ENCODE data around the gene ZNF785.

Gene ZNF785

GRCh38 chr16:30565984-30566383, 19.5 kb downstream of the ZNF785 start:
- DNase-seq (ENCODE audit: insufficient read length, low spot score) = no peak
- no peak for TF ChIP-seq POLR2A (IDR thresholded peaks at IDR 0.05; ENCODE audit: low read depth, low read length)
- FAIRE-seq = no peak

GRCh38 chr16:30565526-30565925, 20.0 kb downstream of the ZNF785 start:
- TF ChIP-seq POLR2A (IDR thresholded peaks at IDR 0.05; ENCODE audit: low read depth, low read length) = no peak
- DNase-seq (ENCODE audit: insufficient read length, low spot score) (no peak), FAIRE-seq (no peak)

GRCh38 chr16:30562021-30562420, 23.5 kb downstream of the ZNF785 start:
- TF ChIP-seq POLR2A (IDR thresholded peaks at IDR 0.05; ENCODE audit: low read depth, low read length) = no peak
- FAIRE-seq (no peak), DNase-seq (ENCODE audit: insufficient read length, low spot score) (no peak)

- FAIRE-seq (no peak), DNase-seq (ENCODE audit: insufficient read length, low spot score) (no peak)
- TF ChIP-seq POLR2A (IDR thresholded peaks at IDR 0.05; ENCODE audit: low read depth, low read length) = no peak
These were observed 24.2 kb downstream of the ZNF785 start for GRCh38 chr16:30561089-30561816.

- DNase-seq (ENCODE audit: insufficient read length, low spot score) = no peak
- no peak for TF ChIP-seq POLR2A (IDR thresholded peaks at IDR 0.05; ENCODE audit: low read depth, low read length)
- no peak for FAIRE-seq
These were observed 25.8 kb downstream of the ZNF785 start for GRCh38 chr16:30559690-30560089.

- TF ChIP-seq POLR2A (IDR thresholded peaks at IDR 0.05; ENCODE audit: low read depth, low read length) = no peak
- DNase-seq (ENCODE audit: insufficient read length, low spot score) (no peak), FAIRE-seq (no peak)
These were observed 26.6 kb downstream of the ZNF785 start for GRCh38 chr16:30558789-30559377.

- FAIRE-seq = peak; percentile 77
- peak; percentile 68 for TF ChIP-seq POLR2A (IDR thresholded peaks at IDR 0.05; ENCODE audit: low read depth, low read length)
These were observed 27.3 kb downstream of the ZNF785 start, which contains the start of gene ZNF764 for GRCh38 chr16:30557957-30558788. ZNF764 (minus strand) TSS chr16:30558374; CDS start chr16:30558182, 192 bp downstream.

GRCh38 chr16:30557707-30557956, 27.9 kb downstream of the ZNF785 start:
- TF ChIP-seq POLR2A (IDR thresholded peaks at IDR 0.05; ENCODE audit: low read depth, low read length) = no peak
- FAIRE-seq (no peak), DNase-seq (ENCODE audit: insufficient read length, low spot score) (no peak)

More at GRCh38 chr16:30557957-30558788, 27.3 kb downstream of the ZNF785 start, which contains the start of gene ZNF764:
- peak; percentile 94 for DNase-seq (ENCODE audit: insufficient read length, low spot score)

- FAIRE-seq (no peak), DNase-seq (ENCODE audit: insufficient read length, low spot score) (no peak)
- no peak for TF ChIP-seq POLR2A (IDR thresholded peaks at IDR 0.05; ENCODE audit: low read depth, low read length)
These were observed 29.4 kb downstream of the ZNF785 start for GRCh38 chr16:30556125-30556473.

GRCh38 chr16:30555315-30556124, 30.0 kb downstream of the ZNF785 start:
- no peak for TF ChIP-seq POLR2A (IDR thresholded peaks at IDR 0.05; ENCODE audit: low read depth, low read length)
- DNase-seq (ENCODE audit: insufficient read length, low spot score) (no peak), FAIRE-seq (no peak)

GRCh38 chr16:30554557-30555314, 30.8 kb downstream of the ZNF785 start:
- TF ChIP-seq POLR2A (IDR thresholded peaks at IDR 0.05; ENCODE audit: low read depth, low read length) = no peak
- DNase-seq (ENCODE audit: insufficient read length, low spot score) = no peak
- FAIRE-seq = no peak

- FAIRE-seq = no peak
- DNase-seq (ENCODE audit: insufficient read length, low spot score) = no peak
- no peak for TF ChIP-seq POLR2A (IDR thresholded peaks at IDR 0.05; ENCODE audit: low read depth, low read length)
These were observed 32.1 kb downstream of the ZNF785 start for GRCh38 chr16:30553393-30553899.

- no peak for TF ChIP-seq POLR2A (IDR thresholded peaks at IDR 0.05; ENCODE audit: low read depth, low read length)
- FAIRE-seq = no peak
- no peak for DNase-seq (ENCODE audit: insufficient read length, low spot score)
These were observed 32.5 kb downstream of the ZNF785 start for GRCh38 chr16:30552956-30553355.

Data from H54 (cell line).